Hematopoietic multipotent progenitor cell (in vitro differentiated cells): ENCODE results near the gene PLPP4. TPM values are rescaled to one million over a fixed set of nuclear protein-coding genes. Genes with fewer than 3 reads are reported as not detected.

Experiments
- DNase-seq, 3 donors: peaks; one replicate each; pipeline ENCODE4 v3.0.0-alpha.2; 2011 to 2015; ENCODE audit warnings: low read depth in 2 of 3, low spot score in 2 of 3
- total RNA-seq: library from RNA; depleted of rRNA; stranded (reverse); fragments of >200 nt; gene quantifications from one replicate; pipeline ENCODE4 v1.2.3, GENCODE V29; 2012

Gene PLPP4
- total RNA-seq, 1 donor = under 0.01 TPM

- no peak for DNase-seq
Measured at GRCh38 chr10:120601999-120602398, 145.0 kb downstream of the PLPP4 start.

GRCh38 chr10:120605410-120605809, 148.4 kb downstream of the PLPP4 start:
- no peak for DNase-seq

- DNase-seq = no peak
Measured at GRCh38 chr10:120606051-120606764, 149.2 kb downstream of the PLPP4 start.

GRCh38 chr10:120607016-120607709, 150.1 kb downstream of the PLPP4 start:
- DNase-seq = no peak

GRCh38 chr10:120607710-120608703, 151.0 kb downstream of the PLPP4 start:
- DNase-seq = no peak

GRCh38 chr10:120609006-120609405, 152.0 kb downstream of the PLPP4 start:
- no peak for DNase-seq

GRCh38 chr10:120610791-120611190, 153.8 kb downstream of the PLPP4 start:
- DNase-seq = no peak

GRCh38 chr10:120612756-120613155, 155.7 kb downstream of the PLPP4 start:
- no peak for DNase-seq

- DNase-seq = no peak
Measured at GRCh38 chr10:120613180-120613579, 156.2 kb downstream of the PLPP4 start.

- DNase-seq = no peak
Measured at GRCh38 chr10:120614680-120615079, 157.7 kb downstream of the PLPP4 start.

- no peak for DNase-seq
Measured at GRCh38 chr10:120616311-120616911, 159.4 kb downstream of the PLPP4 start.

- DNase-seq = no peak
Measured at GRCh38 chr10:120628197-120628596, 171.2 kb downstream of the PLPP4 start.

- no peak for DNase-seq
Measured at GRCh38 chr10:120630266-120630665, 173.2 kb downstream of the PLPP4 start.

- DNase-seq = no peak
Measured at GRCh38 chr10:120632047-120632446, 175.0 kb downstream of the PLPP4 start.

- DNase-seq = no peak
Measured at GRCh38 chr10:120632942-120633341, 175.9 kb downstream of the PLPP4 start.

- DNase-seq = no peak
Measured at GRCh38 chr10:120634659-120635058, 177.6 kb downstream of the PLPP4 start.
